Islet of Langerhans (tissue), 1 donor: ENCODE results near the gene CRIP1.

ENCODE experiments used
- FAIRE-seq: peaks from one replicate; lab custom pipeline; 2011; peaks lifted over from hg19 to GRCh38; lab: Jason Lieb, UNC

The CRIP1 gene

DNA sequence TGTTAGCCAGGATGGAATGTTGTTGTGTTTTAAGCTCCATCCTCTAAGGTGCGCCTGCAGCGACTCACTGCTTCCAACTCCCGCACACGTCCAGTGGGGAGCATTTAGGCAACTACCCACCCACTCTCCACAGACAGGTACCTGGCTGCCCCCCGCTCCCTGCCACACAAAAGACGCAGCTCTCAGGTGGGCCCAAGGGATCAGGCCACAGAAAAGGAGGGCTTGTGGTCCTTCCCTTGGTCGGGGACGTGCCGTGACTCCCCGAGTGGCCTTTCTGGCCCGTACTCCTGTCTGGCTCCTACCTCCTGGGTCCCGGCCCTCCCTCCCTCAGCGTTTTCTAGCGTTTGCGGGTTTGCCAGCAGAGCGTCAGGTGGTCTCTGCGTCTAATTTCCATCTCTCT, 20.6 kb downstream of the CRIP1 start:
- no peak for FAIRE-seq

DNA sequence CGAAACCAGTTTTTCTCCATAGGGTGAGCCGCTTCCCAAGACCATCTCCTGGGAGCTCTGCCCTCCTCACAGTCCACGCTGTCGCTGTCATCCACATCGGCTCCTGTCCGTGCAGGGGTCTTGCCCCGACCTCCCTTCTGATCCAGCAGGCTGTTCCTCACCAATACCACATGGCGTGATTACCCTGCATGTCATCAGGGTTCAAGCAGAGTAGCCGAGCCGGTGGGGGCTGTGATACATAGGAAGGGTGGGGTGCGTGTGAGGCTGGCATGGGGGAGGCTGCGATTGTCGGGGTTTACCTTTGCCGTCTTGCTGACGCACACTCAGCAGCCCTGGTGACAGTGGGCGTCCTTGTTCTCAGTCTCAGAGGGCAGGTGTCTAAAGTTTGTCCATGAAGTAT, 21.4 kb downstream of the CRIP1 start:
- no peak for FAIRE-seq

DNA sequence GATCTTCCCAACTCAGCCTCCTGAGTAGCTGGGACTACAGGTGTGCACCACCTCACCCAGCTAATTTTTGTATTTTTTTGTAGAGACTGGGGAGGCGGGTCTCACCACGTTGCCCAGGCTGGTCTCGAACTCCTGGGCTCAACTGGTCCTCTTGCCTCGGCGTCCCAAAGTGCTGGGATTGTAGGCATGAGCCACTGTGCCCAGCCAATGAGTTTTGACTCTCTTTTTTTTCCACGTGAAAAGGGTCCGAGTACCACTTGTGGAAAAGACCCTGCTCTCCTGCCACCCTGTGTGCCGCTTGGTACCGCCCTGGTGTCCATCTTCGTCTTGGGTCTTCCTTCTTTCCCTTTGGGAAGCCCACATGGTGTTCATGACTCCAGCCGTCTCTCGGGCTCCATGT, 21.9 kb downstream of the CRIP1 start:
- no peak for FAIRE-seq

DNA sequence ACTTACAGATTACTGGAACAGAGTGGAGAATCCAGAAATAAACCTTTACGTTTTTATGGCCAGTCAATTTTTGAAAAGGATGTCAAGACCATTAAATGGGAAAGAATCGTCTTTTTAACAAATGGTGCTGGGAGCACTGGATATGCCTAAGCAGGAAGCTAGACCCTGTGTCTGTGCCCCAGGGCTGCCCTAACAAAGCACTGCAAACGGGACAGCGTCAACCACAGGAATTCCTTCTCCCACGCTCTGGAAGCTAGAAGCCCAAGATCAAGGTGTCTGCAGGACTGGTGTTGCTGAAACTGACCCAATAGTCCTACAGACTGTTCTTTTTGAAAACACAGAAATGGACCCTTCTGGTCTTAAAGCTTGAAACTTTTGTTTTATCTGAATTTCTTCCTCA, 30.4 kb downstream of the CRIP1 start:
- no peak for FAIRE-seq

DNA sequence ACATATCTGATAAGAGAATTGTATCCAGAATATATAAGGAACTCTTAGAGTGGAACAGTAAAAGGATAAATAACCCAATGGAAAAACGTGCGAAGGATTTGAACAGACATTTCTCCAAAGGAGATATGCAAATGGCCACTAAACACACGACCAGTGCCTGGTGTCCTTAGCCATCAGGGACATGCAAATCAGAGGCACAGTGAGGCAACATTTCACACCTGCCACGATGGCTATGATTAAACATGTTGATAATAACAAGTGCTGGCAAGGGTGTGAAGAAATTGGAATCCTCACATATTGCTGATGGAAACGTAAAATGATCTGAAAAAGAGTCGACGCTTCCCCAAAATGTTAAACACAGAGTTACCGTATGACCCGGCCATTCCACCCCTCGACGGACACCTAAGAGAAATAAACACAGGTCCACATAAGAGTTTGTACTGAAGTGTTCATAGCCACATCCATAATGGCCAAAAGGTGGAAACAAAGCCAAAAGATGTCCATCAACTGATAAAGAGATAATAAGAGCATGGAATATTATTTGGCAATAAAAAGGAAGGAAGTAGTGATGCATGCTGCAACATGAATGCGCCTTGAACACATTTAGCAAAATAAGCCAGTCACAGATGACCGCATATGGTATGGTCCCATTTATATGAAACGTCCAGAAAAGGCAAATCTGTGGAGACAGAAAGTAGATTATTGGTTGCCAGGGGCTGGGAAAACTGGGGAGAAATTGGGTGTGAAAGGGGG, 33.4 kb downstream of the CRIP1 start:
- no peak for FAIRE-seq

DNA sequence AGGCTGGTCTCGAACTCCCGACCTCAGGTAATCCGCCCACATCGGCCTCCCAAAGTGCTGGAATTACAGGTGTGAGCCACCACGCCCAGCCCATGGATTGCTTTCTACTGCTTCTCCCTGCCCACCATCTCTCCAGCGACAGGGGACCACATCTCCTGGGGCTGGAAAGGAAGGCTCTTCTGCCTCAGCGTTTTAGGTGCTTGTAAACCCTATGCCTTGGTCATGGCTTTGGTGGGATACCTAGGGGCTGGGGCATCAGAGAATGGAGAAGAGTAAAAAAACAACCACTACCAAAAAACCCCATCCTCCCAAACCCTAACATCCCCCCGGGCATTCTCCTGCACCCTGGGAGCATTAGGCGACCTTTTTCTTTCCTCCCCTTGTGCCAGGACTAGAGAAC, 38.6 kb downstream of the CRIP1 start:
- FAIRE-seq, result no peak

DNA sequence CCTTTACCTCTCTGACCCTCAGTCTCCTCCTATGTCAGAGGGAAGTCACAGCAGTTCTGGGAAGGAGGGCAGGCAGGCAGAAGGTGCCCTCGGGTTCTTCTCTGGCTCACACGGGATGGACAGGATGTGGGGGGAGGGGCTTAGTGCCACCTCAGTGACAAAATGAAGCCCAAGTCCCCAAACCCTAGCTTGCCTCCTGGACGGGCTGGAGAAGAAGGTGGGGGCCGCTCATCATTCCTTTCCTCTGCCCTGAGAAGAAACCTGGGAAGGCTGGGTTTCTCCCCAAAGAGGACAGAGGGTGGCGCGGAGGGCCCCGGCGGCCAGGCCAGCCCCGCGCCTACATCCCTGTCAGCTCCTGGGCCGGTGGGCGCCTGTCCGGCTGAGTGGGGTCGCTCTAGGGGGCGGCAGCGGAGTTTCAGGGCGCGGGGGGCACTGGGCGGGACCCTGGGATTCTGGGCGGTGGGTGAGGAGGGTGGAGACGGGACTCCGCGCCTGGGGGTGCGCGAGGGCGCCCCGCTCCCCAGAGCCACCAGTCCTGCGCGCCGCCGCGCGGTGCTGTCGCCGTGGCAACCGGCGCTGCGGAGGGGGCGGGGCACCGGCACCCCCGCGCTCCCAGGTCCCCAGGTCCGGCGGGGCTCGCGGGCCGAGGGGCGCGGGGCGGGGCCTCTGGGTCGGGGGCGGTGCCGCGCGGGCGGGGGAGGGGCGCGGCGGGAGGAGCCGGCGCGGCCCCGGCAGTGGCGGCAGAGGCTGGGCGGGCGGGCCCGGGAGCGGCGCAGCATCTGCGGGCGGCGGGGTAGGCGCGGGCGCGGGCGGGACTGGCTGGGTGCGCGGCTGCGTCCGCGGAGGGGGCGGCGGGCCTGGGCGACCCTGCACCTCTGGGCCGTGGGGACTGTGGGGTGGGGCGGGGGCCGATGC, 39.4 kb downstream of the CRIP1 start, which contains the start of gene TMEM121:
Gene TMEM121, plus strand, starts transcription at position 723 of the 915 bp plus-strand sequence. CDS start 2,252 bp downstream, outside the sequence.
- FAIRE-seq, result no peak

DNA sequence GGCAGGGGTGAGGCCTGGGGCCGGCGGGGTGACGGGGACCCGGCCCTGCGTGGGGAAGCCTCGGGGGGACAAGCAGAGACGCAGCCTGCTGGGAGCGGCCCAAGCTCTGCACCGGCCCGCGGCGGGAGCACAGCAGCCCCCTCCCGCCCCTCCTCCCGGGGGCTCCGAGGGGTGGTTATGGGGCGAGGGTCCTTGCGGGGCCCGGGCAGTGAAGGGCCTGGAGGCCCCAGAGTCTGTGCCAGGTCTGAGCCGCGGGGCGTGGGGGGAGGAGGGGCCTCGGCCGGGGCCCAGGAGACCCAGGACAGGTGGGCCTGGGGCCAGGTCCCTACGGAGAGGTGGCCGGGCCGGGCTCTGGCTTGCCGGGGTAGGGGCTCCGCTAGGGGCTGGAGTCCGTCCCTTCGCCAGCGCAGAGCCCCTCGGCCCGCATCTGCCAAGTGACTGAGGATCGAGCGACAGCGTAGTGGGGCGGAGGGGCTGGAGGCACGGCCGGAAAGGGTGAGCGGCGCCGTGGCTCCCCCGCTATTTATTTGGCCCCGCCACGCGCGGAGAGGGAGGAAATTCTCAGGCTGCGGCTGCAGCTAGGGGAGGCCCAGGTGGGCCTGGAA, 40.2 kb downstream of the CRIP1 start:
- no peak for FAIRE-seq

DNA sequence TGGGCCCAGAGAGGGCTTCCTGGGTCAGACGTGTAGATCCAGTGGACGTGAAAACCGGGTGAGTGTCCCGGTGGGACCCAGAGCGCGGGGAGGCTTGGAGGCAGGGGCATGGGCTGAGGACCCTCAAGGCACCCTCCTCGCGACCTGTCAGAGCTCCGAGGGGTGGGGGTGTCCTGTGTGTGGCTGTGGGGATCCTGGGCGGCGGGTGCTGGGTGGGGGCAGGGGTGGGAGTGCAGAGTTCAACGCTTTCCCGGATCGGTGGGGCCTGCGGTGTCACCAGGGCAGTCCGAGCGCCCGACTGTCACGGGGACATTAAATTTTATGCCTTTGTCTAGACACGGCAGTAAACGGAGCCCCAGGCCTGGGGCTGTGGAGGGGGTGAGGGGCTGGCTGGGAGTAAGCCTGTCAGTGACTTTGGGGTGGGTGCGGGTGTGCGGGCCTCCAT, 40.7 kb downstream of the CRIP1 start:
- no peak for FAIRE-seq

DNA sequence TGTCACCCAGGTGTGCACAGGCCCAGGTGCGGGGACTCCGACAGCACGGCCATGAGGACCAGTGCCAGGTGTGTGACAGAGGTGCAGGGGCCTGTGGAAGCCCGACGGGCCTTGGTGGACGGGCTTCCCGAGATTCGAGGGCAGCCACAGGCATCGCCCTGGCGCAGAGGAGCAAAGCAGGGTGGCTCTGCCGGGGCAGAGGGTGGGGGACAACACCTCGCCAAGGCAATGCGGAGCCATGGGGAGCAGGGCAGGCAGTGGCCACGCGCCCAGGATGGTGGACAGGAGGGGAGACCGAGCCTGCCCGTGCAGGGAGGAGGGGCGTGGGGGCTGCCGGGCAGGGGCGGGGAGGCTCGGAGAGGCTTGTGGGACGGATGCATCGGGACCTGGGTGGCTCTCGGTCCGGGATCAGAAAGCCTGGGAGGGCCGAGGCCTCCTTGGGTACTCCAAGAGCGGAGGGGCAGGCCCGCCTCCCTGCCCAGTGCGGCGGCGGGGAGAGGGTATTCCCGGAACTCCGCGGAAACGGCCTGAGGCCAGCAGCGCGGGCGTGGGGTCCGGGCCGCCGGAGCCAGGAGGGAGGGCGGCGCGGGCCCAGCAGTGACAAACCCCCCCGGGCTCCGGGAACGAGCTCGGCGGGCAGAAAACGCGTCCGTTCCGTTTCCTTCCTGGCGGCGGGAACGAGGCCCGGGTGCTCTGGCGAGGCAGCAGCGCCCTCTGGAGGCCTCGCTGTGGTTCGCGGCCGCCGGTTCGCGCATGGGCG, 41.3 kb downstream of the CRIP1 start:
- FAIRE-seq, result no peak

DNA sequence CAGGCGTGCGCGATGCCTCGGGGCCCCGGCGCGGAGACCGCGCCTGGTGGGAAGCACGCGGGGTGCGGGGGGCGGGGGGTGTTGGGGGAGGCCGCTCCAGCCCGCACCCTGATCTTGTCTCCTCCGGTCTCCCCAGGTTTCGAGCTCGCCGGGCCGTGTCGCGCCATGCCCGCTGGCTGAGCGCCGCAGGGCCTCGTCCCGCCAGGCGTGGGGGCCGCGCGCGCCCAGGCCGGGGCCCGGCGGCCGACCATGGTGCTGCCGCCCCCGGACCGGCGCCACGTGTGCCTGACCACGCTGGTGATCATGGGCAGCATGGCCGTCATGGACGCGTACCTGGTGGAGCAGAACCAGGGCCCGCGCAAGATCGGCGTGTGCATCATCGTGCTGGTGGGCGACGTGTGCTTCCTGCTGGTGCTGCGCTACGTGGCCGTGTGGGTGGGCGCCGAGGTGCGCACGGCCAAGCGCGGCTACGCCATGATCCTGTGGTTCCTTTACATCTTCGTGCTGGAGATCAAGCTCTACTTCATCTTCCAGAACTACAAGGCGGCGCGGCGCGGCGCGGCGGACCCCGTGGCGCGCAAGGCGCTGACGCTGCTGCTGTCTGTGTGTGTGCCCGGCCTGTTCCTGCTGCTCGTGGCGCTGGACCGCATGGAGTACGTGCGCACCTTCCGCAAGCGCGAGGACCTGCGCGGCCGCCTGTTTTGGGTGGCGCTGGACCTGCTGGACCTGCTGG, 42.1 kb downstream of the CRIP1 start:
- FAIRE-seq, result no peak

DNA sequence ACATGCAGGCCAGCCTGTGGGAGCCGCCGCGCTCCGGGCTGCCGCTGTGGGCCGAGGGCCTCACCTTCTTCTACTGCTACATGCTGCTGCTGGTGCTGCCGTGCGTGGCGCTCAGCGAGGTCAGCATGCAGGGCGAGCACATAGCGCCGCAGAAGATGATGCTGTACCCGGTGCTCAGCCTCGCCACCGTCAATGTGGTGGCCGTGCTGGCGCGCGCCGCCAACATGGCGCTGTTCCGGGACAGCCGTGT, 42.6 kb downstream of the CRIP1 start:
- FAIRE-seq, result no peak

DNA sequence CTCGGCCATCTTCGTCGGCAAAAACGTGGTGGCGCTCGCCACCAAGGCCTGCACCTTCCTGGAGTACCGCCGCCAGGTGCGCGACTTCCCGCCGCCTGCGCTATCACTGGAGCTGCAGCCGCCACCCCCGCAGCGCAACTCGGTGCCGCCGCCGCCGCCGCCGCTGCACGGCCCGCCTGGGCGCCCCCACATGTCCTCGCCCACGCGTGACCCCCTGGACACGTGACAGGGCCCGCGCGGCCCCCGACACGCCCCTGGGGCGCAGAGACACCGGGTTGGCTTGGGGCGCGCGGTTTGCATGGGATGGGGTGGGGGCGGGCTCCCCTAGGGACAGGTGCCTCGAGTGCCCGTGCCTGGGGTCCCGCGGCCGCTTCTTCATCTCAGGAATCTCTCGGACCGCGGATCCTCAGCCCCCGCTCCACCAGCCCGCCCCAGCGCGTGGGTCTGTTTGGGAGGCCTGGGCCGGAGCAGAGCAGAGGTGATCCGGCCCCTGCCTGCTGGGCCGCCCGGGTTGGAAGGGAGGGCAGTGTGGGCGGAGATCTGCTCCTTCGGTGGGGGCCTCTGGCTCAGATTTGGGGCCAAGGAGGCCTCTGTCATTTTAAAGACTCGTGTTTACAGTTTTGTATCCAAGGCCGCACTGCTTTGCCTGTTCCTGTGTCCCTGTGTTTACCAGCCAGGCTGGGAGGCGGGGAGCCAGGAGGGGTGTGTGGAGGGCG, 43.0 kb downstream of the CRIP1 start:
- no peak for FAIRE-seq

DNA sequence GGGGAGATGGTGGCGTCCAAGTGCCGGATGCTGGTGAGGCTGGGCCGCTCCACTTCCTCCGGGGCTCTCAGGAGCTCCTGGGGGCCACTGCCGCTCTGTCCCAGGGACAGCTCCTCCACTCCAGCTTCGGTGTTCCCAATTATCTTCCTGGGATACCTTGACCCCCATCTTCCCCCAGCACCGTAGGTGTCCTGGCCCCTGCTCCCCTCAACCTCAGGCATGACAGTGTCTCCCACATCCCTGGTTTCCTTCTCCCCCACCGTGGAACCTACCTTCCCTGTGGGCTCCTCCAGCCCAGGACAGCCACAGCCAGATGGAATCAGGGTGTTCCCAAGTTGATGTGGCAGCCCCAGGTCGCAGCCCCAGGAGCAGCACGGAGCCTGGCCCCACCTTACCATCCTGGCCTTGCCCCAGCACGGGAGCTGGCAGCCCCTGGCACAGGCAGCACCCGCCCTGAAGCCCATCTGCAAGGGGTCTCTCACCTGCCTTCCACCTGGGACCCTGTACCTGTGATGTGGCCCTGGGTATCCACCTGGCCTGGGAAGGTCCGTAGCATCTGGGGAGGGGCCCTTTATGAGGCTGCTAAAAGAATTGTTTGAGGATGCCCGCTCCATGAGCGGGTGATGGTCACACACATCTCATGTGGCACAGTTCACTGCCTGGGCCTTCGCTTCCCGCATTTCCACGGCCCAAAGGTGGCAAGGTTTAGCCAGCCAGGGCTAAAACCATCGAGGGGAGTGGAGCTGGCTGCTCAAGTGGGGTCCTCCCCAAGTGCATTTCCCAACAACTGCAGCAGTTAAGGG, 43.8 kb downstream of the CRIP1 start:
- no peak for FAIRE-seq

DNA sequence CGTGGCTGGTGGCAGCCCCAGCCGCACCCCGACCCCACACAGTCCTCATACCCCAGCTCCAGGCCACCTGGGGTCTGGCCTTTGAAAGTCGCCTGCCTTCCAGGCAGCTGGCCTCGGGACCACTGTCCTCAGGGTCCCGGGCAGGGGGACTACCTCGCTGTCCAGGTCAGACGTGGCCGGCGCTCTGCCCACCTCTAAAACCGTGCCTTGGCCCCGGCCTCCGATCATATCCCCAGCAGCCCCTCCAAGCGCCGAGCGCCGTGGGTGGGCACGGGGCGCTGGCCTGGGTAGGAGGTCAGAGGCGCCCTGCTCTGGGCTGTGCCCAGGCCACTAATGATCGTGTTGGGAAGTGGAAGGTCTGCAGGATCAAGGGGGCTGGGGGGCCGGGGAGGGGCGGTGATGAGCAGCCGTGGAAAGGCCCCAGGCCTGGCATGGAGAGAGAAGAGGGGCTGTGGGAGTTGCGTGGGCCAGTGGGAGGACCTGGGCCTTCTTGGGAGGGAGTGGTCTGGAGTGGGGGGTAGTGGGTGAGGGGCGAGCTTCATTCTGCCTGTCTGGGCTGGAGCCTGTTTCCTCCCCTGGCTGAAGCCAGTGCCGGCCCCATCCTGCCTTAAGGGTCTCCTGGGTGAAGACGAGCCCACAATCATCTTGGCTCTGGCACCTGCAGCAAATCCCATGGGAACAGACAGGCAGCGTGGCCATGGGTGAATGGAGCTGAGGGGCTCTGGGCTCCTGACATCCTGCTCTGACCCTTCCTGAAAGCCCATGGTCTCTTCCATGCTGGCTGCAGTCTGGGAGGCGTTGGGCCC, 44.6 kb downstream of the CRIP1 start:
- no peak for FAIRE-seq

DNA sequence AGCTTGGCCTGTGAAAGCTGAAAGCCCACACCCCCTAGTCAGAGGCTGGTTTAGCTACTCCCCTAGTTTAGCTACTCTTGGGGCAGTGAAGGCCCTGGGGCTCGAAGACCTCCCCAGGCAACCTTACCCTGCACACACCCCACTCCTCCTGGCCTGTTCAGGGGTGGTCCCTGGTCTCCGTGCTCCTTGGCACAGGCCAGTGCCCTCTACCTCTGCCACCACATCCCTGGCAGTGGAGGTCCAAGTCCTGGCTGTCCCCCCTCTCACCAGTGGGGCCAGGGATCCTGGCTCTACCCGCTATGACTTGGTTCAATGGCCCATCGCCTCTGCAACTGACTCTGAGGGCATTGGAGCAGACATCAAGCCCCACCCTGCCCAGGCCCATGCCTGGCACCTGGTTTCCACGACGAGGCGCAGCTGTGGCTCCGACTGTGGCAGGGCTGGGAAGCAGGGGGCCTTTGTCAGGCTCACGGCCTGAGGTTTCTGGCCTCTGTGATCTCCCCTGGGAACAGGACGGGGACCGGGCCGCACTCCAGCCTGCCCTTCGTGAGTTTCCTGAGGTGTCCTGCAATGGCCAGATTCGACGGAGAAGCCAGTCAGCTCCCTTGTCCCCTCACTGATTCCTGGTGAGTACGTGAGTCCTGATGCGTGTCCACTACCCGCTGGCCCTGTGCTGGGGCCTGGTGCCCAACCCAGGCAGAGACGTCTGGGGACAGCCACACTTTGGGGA, 45.4 kb downstream of the CRIP1 start:
- FAIRE-seq, result no peak

DNA sequence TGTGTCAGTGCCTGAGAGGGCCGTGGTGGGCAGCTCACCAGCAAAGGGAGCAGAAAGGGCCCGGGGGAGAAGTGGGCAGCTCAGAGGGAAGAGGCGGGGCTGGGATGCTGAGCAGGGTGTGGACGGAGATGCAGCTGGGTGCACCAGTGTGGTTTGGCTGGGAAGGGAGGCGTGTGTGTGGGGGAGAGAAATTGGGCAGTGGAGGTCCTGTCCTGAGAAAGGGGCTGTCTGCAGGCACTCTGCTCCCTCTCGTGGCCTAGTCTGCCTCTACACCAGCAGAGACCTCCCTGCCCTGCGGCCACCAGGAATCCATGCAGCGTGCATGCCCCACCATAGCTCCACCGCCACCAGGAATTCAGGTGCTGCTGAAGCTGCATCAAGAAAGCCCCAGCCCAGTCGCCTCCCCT, 46.1 kb downstream of the CRIP1 start:
- FAIRE-seq, result no peak

DNA sequence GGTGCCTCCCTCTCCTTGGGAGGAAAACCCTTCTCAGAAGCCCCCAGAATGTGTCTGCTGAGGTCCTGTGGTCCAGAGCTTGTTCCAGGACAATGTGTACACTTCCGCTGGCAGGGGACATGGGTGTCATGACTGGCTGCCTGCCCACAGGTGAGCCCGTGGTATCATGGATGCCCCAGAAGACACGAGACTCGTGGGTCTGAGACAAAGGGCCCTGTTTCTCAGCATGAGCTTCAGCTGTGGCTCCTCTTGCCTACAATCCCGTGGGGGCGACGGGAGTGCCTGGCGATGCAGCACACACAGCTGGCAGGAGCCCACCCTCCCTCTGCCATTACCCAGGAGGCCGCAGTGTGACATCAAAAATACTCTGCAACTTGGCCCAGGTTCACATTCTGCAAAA, 46.7 kb downstream of the CRIP1 start:
- no peak for FAIRE-seq
